ENCODE data around the gene TPRKB.
A peak's percentile ranks its signal among the peaks of the same experiment; 100 is the strongest.
"Not testable (repeated sequence)": the region's sequence is repeated elsewhere in the genome, so short reads cannot be mapped to it uniquely, and the experiment has no call there.

TPRKB gene

DNA sequence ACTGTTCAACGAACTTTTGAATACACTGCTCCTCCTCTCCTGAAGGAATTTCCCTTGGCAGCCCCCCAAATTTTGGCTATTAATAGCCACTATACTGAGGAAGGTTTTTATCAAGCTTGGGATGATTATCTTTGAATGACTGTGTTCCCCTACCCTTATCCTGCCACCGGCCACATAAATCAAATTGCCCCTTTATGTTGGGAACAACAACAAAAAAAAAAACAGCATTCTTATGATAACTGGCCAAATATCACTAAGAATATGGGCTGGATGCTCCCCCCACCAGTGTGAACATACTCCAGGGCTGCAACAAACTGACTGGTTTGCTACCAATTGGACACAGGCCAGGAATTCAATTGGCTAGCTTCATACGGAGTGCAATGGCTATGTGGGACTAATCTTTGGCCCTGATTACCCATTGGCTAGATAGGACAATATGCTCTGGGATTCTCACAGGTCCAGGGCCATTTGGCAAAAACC lies 22.2 kb upstream of the TPRKB start:
- TF ChIP-seq, protein P1, sequence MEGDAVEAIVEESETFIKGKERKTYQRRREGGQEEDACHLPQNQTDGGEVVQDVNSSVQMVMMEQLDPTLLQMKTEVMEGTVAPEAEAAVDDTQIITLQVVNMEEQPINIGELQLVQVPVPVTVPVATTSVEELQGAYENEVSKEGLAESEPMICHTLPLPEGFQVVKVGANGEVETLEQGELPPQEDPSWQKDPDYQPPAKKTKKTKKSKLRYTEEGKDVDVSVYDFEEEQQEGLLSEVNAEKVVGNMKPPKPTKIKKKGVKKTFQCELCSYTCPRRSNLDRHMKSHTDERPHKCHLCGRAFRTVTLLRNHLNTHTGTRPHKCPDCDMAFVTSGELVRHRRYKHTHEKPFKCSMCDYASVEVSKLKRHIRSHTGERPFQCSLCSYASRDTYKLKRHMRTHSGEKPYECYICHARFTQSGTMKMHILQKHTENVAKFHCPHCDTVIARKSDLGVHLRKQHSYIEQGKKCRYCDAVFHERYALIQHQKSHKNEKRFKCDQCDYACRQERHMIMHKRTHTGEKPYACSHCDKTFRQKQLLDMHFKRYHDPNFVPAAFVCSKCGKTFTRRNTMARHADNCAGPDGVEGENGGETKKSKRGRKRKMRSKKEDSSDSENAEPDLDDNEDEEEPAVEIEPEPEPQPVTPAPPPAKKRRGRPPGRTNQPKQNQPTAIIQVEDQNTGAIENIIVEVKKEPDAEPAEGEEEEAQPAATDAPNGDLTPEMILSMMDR (conservative IDR thresholded peaks at IDR 0.05; ENCODE audit: low read depth, low read length) = no peak
- H3K4me3 ChIP-seq (ENCODE audit: low read depth, low read length) = no peak overlapping the region
- DNase-seq (ENCODE audit: low read depth) = peak; percentile 66

DNA sequence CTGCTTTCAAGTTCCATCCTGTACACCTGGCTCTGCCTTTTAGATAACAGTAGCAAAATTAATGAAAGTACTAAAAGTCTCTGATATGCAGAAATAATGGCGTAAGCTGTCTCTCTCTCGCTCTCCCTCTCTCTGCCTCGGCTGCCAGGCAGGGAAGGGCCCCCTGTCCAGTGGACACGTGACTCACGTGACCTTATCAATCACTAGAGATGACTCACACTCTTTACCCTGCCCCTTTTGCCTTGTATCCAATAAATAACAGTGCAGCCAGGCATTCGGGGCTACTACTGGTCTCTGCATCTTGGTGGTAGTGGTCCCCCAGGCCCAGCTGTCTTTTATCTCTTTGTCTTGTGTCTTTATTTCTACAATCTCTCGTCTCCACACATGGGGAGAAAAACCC lies 17.2 kb upstream of the TPRKB start:
- DNase-seq (ENCODE audit: low read depth); H3K4me3 ChIP-seq (ENCODE audit: low read depth, low read length): not testable (repeated sequence)

DNA sequence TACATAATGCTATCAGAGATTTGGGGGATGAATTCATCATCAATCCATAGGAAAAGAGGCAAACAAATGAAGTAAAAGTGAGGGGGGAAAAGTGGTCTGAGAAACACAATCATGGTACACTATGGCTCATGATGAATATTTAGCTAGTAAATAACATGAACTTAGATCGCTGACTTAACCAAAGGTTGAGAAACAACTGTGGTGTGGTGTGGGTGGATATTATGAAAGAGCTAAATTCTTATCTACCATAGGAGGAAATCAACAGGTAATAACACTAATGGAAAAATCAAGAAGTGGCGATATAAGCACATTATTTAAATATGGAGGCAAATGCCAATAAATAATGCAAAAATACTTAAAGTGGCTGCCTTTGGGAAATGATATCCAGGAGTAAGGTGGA lies 12.2 kb upstream of the TPRKB start:
- TF ChIP-seq, protein P1 (conservative IDR thresholded peaks at IDR 0.05; ENCODE audit: low read depth, low read length) = no peak
- no peak overlapping the region for H3K4me3 ChIP-seq (ENCODE audit: low read depth, low read length)
- DNase-seq (ENCODE audit: low read depth) = peak; percentile 15

GRCh38 chr2:73746877-73747208 lies 9.7 kb upstream of the TPRKB start:
- no peak overlapping the region for H3K4me3 ChIP-seq (ENCODE audit: low read depth, low read length)
- TF ChIP-seq, protein P1 (conservative IDR thresholded peaks at IDR 0.05; ENCODE audit: low read depth, low read length) = no peak
- no peak for DNase-seq (ENCODE audit: low read depth)

DNA sequence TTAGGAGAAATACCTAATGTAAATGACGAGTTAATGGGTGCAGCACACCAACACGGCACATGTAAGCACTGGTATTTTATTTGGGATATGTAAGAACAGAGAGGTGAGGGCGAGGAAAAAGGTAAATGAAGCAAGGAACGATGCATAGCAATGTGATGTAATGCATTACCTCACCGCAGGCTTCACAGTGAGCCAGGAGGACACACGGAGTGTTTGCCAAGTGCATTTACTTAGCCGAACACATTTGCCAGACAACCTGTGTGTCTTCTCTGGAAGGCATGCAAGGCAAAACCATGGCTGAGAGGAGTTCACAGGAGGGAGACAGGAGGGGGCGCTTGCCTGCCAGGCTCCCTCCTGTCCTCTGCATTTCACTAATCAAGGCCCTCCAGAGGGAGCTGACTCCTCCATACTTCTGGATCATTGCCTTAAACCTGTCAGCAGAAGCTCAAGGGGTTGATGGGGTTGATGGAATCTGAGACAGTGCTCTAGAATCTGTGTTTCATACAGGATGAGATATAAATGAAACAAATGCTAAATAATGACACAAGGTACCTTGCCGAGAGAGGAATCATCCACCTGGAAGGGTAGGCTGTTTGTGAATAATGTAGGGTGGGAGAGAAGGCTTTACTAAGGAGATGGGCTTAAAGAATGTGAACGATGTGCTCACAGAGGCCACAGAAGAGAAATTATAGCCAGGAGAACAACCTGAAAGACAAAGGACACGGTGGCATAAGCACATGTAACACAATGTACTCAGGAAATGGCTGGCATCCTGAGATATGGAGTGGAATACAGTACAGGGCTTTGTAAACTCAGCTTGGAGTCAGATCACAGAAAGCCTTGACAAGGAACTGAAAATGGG lies 9.1 kb upstream of the TPRKB start:
- H3K4me3 ChIP-seq (ENCODE audit: low read depth, low read length) = no peak overlapping the region
- DNase-seq (ENCODE audit: low read depth) = no peak
- TF ChIP-seq, protein P1 (conservative IDR thresholded peaks at IDR 0.05; ENCODE audit: low read depth, low read length) = no peak

GRCh38 chr2:73740767-73741166 lies 3.6 kb upstream of the TPRKB start:
- TF ChIP-seq, protein P1 (conservative IDR thresholded peaks at IDR 0.05; ENCODE audit: low read depth, low read length) = no peak
- no peak for DNase-seq (ENCODE audit: low read depth)
- no peak overlapping the region for H3K4me3 ChIP-seq (ENCODE audit: low read depth, low read length)

DNA sequence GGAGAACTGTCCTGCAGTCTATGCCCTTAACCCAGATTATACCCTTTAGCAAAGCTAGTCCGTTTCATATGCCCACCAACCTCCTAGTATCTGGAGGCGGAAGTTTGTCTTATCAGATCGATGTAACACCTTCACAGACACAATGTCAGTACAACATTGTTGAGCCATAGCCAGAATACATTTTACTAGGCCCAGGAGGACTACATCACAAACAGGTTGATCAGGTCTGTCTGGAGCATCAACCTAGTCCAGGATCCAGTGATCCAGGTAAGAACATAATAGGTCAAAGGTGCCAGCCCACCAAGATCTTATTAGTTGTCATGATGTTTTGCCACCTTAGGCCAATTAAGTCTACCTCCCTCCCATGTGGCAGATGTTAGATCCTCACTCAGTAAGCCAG lies 2.0 kb upstream of the TPRKB start:
- TF ChIP-seq, protein P1 (conservative IDR thresholded peaks at IDR 0.05; ENCODE audit: low read depth, low read length) = no peak
- no peak for DNase-seq (ENCODE audit: low read depth)

More for the DNA sequence above, 2.0 kb upstream of the TPRKB start:
- H3K4me3 ChIP-seq (ENCODE audit: low read depth, low read length) = no peak overlapping the region
